GM12873 (cell line): Measurements from ENCODE around the gene CABCOCO1.

ENCODE experiments used
- TF ChIP-seq, protein P1 (sequence below): IDR thresholded peaks from 2 replicates; pipeline ENCODE4 v1.5.1; 2012; ENCODE audit warnings: low read depth, mild to moderate bottlenecking, moderate library complexity, low read length, control low read depth; ENCODE audit not compliant: insufficient read depth; ENCODE audit errors: missing control alignments

The CABCOCO1 gene

DNA sequence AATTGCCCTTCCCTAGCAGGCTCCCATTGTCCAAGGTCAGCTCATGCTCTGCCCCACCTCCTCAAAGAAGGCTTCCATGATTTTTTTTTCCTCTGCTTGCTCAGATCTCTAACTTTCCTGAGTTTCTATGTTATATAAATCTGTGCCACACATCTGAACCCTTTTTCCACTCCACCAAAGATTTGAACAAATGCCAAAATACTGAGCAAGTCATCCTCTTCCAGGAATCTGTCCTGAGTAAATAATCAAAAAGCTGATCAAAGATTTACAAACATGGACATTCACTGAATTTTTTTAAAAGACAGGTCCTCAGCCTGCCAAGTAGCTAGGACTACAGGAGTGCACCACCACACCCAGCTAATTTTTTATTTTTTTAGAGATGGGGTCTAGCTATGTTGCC is 136.0 kb downstream of the CABCOCO1 start:
- TF ChIP-seq, protein P1, sequence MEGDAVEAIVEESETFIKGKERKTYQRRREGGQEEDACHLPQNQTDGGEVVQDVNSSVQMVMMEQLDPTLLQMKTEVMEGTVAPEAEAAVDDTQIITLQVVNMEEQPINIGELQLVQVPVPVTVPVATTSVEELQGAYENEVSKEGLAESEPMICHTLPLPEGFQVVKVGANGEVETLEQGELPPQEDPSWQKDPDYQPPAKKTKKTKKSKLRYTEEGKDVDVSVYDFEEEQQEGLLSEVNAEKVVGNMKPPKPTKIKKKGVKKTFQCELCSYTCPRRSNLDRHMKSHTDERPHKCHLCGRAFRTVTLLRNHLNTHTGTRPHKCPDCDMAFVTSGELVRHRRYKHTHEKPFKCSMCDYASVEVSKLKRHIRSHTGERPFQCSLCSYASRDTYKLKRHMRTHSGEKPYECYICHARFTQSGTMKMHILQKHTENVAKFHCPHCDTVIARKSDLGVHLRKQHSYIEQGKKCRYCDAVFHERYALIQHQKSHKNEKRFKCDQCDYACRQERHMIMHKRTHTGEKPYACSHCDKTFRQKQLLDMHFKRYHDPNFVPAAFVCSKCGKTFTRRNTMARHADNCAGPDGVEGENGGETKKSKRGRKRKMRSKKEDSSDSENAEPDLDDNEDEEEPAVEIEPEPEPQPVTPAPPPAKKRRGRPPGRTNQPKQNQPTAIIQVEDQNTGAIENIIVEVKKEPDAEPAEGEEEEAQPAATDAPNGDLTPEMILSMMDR: no peak

- TF ChIP-seq, protein P1: no peak
These were observed 138.8 kb downstream of the CABCOCO1 start for GRCh38 chr10:61801484-61801883.

DNA sequence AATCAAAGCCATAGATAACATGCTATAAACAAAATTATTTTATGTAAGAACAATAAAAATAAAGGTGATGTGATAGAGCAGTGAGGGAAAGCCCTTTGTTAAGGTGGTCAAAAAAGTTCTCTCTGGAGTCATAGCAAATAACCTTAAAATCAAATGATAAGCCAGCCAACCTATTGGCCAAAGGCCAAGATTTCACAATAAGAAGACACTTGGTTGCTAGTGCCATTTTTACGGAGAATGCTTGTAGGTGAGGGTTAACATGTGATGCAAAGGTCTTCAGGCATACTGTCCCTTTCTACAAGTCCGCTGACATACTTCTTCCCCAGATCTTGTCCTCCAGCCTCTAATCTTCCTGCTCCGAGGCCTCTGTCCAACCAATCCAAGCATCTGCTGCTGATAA is 140.5 kb downstream of the CABCOCO1 start:
- TF ChIP-seq, protein P1: no peak

- TF ChIP-seq, protein P1: no peak
These were observed 141.7 kb downstream of the CABCOCO1 start for GRCh38 chr10:61804414-61804813.

DNA sequence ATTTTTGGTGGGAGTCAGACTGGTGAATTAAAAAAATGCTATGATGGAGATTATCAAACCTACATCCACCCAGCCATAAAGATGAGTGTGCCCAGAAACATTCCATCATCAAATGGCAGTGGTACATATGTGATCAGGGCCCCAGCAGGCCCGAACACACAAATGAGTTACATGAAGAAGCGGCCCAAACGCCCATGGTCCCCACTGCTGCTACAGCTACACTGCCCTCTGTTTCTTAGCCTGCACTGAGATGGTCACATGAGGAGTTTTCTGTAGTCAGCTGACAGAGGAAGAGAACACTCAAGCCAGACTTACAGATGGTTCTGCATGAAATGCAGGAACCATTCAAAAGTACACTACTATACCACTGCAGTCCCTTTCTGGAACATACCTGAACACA is 142.4 kb downstream of the CABCOCO1 start:
- TF ChIP-seq, protein P1: no peak

GRCh38 chr10:61810263-61810662 is 147.5 kb downstream of the CABCOCO1 start:
- TF ChIP-seq, protein P1: no peak

- TF ChIP-seq, protein P1: no peak
These were observed 149.5 kb downstream of the CABCOCO1 start for GRCh38 chr10:61812052-61812721.
